Vagina (tissue), 2 donors: Measurements from ENCODE around the gene LIPG. TPM values are rescaled to one million over a fixed set of nuclear protein-coding genes. Genes with fewer than 3 reads are reported as not detected.

Experiments
- DNase-seq, 2 donors: peaks; one replicate each; pipeline ENCODE4 v3.0.0-alpha.2; 2017; ENCODE audit errors: extremely low spot score in 2 of 2
- H3K27ac ChIP-seq: fragments of 200-600 bp; sonication (generic); one replicate; pipeline ENCODE4 v1.5.1; 2019
- H3K27me3 ChIP-seq: fragments of 200-600 bp; sonication (generic); one replicate; pipeline ENCODE4 v1.5.1; 2019
- H3K36me3 ChIP-seq, 2 donors: fragments of 200-600 bp; sonication (generic); one replicate each; pipeline ENCODE4 v1.5.1; 2017 to 2019
- H3K4me1 ChIP-seq: fragments of 200-600 bp; sonication (generic); one replicate; pipeline ENCODE4 v1.5.1; 2019
- H3K4me3 ChIP-seq, 2 donors: fragments of 200-600 bp; sonication (generic); 1 replicate in 1 of 2; 2 replicates in 1 of 2; pipeline ENCODE4 v1.5.1; 2016 to 2019
- H3K9me3 ChIP-seq: fragments of 200-600 bp; sonication (generic); one replicate; pipeline ENCODE4 v1.5.1; 2019
- POLR2A ChIP-seq, 2 donors: fragments of 450-650 bp; IDR thresholded peaks; one replicate each; pipeline ENCODE4 v1.6.1; 2017; ENCODE audit warnings: antibody characterized with exemption in 2 of 2, mild to moderate bottlenecking in 2 of 2, moderate library complexity in 2 of 2
- POLR2AphosphoS5 ChIP-seq, 2 donors: sonication (generic); formaldehyde crosslinking; IDR thresholded peaks; one replicate each; pipeline ENCODE4 v1.9.0; 2017; ENCODE audit warnings: antibody characterized with exemption in 2 of 2, mild to moderate bottlenecking in 2 of 2, low read depth in 1 of 2; ENCODE audit not compliant: insufficient read depth in 1 of 2
- intact Hi-C: fragments of 100-400 bp; cut with DNase I; formaldehyde crosslinking; loops from one replicate; pipeline ENCODE4 v1.15.1; 2023
- total RNA-seq: library from RNA; depleted of rRNA; stranded (reverse); fragments of >200 nt; gene quantifications from one replicate; pipeline ENCODE4 v1.2.3, GENCODE V29; 2016
- TF ChIP-seq, protein P1 (sequence below), 3 experiments: fragments of 450-650 bp in 2 of 3; fragments of 200-600 bp in 1 of 3; sonication (generic) in 1 of 3; IDR thresholded peaks; one replicate each; pipeline ENCODE4 v1.5.1; 2017 to 2019; ENCODE audit warnings: antibody characterized with exemption in 3 of 3, mild to moderate bottlenecking in 2 of 3, moderate library complexity in 2 of 3

LIPG gene
- total RNA-seq, 1 donor from 2014 or later = 1.7 TPM

DNA sequence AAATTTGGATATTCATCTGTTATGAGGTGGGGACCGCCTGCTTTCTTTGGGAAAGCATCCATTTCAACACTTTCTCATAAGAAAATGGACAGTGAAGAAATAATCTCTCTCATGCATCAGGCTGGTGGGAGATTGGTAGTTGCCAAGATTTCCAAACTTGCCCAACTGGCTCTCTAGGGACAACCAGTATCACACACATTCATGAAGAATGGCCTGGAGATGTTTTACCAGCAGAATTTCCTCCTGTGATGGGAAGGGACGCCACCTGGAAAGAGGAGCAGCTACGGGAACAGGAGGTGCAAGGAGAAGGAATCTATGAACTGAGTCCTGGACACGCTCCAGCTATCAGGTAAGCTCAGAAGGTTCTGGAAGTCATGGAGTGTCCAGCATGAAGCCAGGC, 39.4 kb downstream of the LIPG start:
- intact Hi-C loops = no loop called here
- no peak for DNase-seq
- TF ChIP-seq, protein P1, sequence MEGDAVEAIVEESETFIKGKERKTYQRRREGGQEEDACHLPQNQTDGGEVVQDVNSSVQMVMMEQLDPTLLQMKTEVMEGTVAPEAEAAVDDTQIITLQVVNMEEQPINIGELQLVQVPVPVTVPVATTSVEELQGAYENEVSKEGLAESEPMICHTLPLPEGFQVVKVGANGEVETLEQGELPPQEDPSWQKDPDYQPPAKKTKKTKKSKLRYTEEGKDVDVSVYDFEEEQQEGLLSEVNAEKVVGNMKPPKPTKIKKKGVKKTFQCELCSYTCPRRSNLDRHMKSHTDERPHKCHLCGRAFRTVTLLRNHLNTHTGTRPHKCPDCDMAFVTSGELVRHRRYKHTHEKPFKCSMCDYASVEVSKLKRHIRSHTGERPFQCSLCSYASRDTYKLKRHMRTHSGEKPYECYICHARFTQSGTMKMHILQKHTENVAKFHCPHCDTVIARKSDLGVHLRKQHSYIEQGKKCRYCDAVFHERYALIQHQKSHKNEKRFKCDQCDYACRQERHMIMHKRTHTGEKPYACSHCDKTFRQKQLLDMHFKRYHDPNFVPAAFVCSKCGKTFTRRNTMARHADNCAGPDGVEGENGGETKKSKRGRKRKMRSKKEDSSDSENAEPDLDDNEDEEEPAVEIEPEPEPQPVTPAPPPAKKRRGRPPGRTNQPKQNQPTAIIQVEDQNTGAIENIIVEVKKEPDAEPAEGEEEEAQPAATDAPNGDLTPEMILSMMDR (IDR thresholded peaks at IDR 0.05) = no peak
- no peak for TF ChIP-seq POLR2AphosphoS5 (IDR thresholded peaks at IDR 0.05; ENCODE audit: insufficient read depth in 1 of 2, low read depth in 1 of 2)
- no peak for TF ChIP-seq POLR2A (IDR thresholded peaks at IDR 0.05)
- H3K27me3 ChIP-seq = no peaks in the 10 kb centered on the region
- no peaks in the 10 kb centered on the region for H3K4me1 ChIP-seq
- H3K36me3 ChIP-seq = no peaks in the 10 kb centered on the region
- H3K4me3 ChIP-seq = no peak overlapping the region
- H3K9me3 ChIP-seq = no peaks in the 10 kb centered on the region
- no peak overlapping the region for H3K27ac ChIP-seq

DNA sequence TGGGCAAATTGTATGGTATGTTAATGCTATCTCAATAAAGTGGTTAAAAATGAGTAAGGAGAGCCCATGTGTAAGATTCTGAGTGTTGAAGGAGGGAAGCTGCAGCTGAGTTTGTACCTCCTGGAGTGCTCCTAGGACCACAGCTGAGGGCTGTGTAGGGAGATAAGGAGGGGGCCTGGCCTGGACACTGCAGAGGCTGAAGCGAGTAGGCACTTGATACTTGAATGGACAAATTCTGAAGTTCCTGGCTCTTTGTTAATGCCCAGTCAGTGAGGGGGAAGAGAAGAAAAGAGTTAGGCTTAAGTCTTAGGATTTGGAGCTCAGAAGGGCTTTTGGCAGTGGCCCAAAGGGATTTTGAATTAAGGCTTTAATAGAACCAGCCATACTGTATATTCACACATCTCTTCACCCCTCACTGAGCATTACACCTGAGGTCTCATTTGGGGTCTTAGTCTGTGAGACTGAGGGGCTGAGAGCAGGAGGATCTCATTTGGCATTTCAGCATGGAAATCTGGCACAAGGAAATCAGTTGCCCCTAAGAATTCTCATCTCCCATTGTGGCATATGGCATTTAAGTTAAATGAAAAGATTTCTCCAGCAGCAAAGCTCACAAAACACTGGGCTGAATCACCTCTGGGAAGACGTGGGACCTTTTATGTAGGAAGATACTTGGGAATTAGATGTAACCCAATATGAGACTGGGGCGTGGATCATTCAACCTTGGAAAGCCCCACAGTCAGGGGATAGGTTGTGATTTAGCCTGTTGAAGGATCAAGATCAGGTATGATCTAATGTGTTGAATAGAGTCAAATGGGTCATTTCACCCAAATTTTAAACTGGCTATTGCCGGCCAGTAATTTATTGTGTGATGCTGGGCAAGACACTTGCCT, 46.8 kb downstream of the LIPG start:
- H3K36me3 ChIP-seq = no peaks in the 10 kb centered on the region
- no peaks in the 10 kb centered on the region for H3K27me3 ChIP-seq
- no peak overlapping the region for H3K27ac ChIP-seq
- H3K4me3 ChIP-seq = no peak overlapping the region
- no peaks in the 10 kb centered on the region for H3K9me3 ChIP-seq
- no peak for DNase-seq
- H3K4me1 ChIP-seq = no peaks in the 10 kb centered on the region
- TF ChIP-seq, protein P1 (IDR thresholded peaks at IDR 0.05) = no peak
- TF ChIP-seq POLR2AphosphoS5 (IDR thresholded peaks at IDR 0.05; ENCODE audit: insufficient read depth in 1 of 2, low read depth in 1 of 2) (no peak), POLR2A (IDR thresholded peaks at IDR 0.05) (no peak)
- intact Hi-C loops = no loop called here

DNA sequence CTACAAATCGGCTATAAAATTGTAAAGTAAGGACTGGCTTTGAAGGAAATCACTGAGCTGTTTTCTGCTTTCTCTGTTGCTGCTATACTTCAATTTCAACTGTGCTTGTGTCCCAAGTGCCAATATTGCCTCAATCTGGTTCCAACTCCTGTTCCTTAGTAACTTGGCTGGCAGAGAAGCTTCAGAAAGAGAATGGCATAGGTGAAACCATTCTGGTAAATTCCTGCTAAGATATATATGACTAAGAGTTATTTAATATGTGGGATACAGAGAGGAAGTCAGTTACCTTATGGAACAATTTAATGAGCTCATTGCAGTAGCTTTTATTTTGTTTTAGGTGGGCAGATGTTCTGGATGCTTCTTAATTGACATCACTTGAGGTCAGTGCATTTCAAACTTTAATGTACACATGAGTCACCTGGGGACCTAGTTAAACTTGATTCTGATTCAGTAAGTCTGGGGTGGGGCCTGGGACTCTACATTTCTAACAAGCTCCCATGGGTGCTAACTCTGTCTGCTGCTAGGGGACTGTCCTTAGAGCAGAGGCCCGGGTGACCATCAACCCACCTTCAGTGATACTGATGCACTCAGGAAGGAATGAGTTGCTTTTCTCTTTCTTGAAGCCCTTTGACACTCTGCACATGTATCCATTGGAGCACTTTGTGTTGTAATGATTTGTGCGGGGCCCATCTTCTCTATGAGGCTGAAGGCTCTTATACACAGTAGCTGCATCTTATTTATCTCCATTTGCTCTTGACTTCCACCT, 47.6 kb downstream of the LIPG start:
- Histone ChIP-seq H3K36me3 (no peaks in the 10 kb centered on the region), H3K27ac (no peak overlapping the region), H3K9me3 (no peaks in the 10 kb centered on the region), H3K4me1 (no peaks in the 10 kb centered on the region), H3K4me3 (no peak overlapping the region), H3K27me3 (no peaks in the 10 kb centered on the region)
- DNase-seq = no peak
- intact Hi-C loops = no loop called here
- TF ChIP-seq, protein P1 (IDR thresholded peaks at IDR 0.05) = no peak
- TF ChIP-seq POLR2AphosphoS5 (IDR thresholded peaks at IDR 0.05; ENCODE audit: insufficient read depth in 1 of 2, low read depth in 1 of 2) (peak in 1 of 2 donors; percentile 43), POLR2A (IDR thresholded peaks at IDR 0.05) (no peak)

DNA sequence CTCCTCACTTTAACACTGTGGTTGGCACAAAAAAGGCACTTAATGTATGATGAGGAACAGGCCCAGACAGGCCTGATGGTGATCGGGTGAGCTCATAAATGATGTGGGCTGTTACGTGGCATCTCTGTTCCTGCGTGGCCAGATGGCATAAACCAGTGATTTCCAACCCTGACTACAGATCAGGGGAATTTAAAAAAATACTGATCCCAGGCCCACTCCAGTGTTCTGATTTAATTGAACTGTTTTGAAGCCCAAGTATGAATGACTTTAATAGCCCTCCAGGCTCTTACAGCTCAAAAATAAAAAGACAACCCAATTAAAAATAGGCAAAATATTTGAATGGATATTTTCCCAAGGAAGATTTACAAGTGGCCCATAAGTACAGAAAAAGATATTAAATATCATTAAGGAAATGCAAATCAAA, 48.2 kb downstream of the LIPG start:
- TF ChIP-seq POLR2A (IDR thresholded peaks at IDR 0.05) (no peak), POLR2AphosphoS5 (IDR thresholded peaks at IDR 0.05; ENCODE audit: insufficient read depth in 1 of 2, low read depth in 1 of 2) (no peak)
- TF ChIP-seq, protein P1 (IDR thresholded peaks at IDR 0.05) = no peak
- H3K4me3 ChIP-seq = no peak overlapping the region
- H3K27me3 ChIP-seq = no peaks in the 10 kb centered on the region
- H3K27ac ChIP-seq = no peak overlapping the region
- no peaks in the 10 kb centered on the region for H3K36me3 ChIP-seq
- intact Hi-C loops = no loop called here
- no peaks in the 10 kb centered on the region for H3K4me1 ChIP-seq
- H3K9me3 ChIP-seq = no peaks in the 10 kb centered on the region
- DNase-seq = peak in 1 of 2 donors; percentile 42
